Endothelial cell of umbilical vein (primary cell): ENCODE measurements around the gene CAMK2G.
"Not testable (repeated sequence)": the region's sequence is repeated elsewhere in the genome, so short reads cannot be mapped to it uniquely, and the experiment has no call there.

Experiments used
- CTCF ChIP-seq, 2 donors: IDR thresholded peaks; 1 replicate in 1 of 2; 2 replicates in 1 of 2; pipeline ENCODE4 v1.5.1; 2011; ENCODE audit warnings: low read length in 2 of 2, mild to moderate bottlenecking in 2 of 2, moderate library complexity in 2 of 2, control low read depth in 1 of 2, inconsistent platforms in 1 of 2, low read depth in 1 of 2; ENCODE audit not compliant: insufficient read depth in 1 of 2; ENCODE audit errors: extremely low read depth in 1 of 2
- EZH2 ChIP-seq: IDR thresholded peaks from 2 replicates; pipeline ENCODE4 v1.6.1; 2012; ENCODE audit warnings: borderline replicate concordance, low read depth, mild to moderate bottlenecking, moderate library complexity, low read length, inconsistent platforms; ENCODE audit not compliant: severe bottlenecking
- FOS ChIP-seq: IDR thresholded peaks from 2 replicates; pipeline ENCODE4 v1.6.1; 2011; ENCODE audit warnings: mild to moderate bottlenecking, low read length, moderate library complexity, borderline replicate concordance; ENCODE audit not compliant: insufficient read depth
- MAX ChIP-seq: IDR thresholded peaks from 2 replicates; pipeline ENCODE4 v1.6.1; 2011; ENCODE audit not compliant: insufficient read depth, insufficient read length
- MYC ChIP-seq: IDR thresholded peaks from one replicate; pipeline ENCODE4 v1.6.1; 2011; ENCODE audit warnings: mild to moderate bottlenecking, low read depth, low read length
- POLR2A ChIP-seq: IDR thresholded peaks from 2 replicates; pipeline ENCODE4 v1.6.1; 2012; ENCODE audit warnings: low read depth, mild to moderate bottlenecking, control low read depth, low read length
- POLR2AphosphoS5 ChIP-seq: IDR thresholded peaks from 2 replicates; pipeline ENCODE4 v1.6.1; 2012; ENCODE audit warnings: low read depth, mild to moderate bottlenecking, control low read depth, low read length, moderate library complexity; ENCODE audit not compliant: insufficient read depth

GRCh38 chr10:73889416-73889815, 15.1 kb upstream of the CAMK2G start:
- not testable (repeated sequence) for TF ChIP-seq CTCF (IDR thresholded peaks at IDR 0.05; ENCODE audit: extremely low read depth in 1 of 2, insufficient read depth in 1 of 2, low read depth in 1 of 2, low read length in 2 of 2); MYC; EZH2; MAX; POLR2A; FOS; POLR2AphosphoS5
